ENCODE data around the gene NAA16.
"Not testable (repeated sequence)": the region's sequence is repeated elsewhere in the genome, so short reads cannot be mapped to it uniquely, and the experiment has no call there.

Gene NAA16

DNA sequence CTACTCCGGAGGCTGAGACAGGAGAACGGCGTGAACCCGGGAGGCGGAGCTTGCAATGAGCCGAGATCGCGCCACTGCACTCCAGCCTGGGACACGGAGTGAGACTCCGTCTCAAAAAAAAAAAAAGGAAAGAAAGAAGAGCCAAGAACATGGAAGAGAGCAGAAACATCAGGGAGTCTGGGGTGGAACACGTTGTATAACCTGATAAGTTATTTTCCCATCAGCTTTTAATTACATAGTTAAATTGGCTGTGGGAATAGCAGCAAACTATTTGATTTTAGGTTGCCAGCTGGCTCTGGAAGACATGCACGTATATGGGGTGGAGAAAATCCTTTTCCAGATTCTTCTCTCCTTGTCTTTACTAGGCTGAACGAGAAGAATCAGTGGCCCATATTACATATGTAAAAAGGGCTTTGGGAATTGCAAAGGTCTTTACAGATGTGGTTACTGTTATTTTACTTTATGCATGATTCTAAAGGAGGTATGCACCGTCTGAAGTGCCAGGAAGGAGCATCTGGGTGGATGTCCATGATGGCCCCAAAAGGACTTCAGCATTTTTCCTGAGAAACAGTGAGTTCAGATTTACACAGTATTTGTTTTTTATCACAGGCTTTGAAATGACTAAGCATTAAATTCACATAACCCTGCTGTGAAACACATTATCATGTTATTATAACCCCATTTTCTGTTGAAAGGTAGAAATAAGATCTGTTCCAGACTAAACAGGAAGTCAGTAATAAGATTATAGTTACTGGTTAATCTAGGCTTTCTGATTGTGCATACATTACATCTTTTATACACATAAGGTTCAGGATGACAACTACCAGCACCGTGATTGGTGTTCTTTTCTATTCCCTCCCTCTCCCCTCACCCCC is 4.6 kb upstream of the NAA16 start:
- no peak for DNase-seq

- DNase-seq = no peak
Measured at GRCh38 chr13:41307884-41308640, 3.0 kb upstream of the NAA16 start.

- DNase-seq = peak; percentile 65
Measured at GRCh38 chr13:41311406-41312175, 524 bp downstream of the NAA16 start.

- DNase-seq = no peak
Measured at GRCh38 chr13:41312176-41312500, 1.1 kb downstream of the NAA16 start.

GRCh38 chr13:41313117-41313516 is 2.0 kb downstream of the NAA16 start:
- no peak for DNase-seq

- DNase-seq = no peak
Measured at GRCh38 chr13:41313659-41314197, 2.7 kb downstream of the NAA16 start.

DNA sequence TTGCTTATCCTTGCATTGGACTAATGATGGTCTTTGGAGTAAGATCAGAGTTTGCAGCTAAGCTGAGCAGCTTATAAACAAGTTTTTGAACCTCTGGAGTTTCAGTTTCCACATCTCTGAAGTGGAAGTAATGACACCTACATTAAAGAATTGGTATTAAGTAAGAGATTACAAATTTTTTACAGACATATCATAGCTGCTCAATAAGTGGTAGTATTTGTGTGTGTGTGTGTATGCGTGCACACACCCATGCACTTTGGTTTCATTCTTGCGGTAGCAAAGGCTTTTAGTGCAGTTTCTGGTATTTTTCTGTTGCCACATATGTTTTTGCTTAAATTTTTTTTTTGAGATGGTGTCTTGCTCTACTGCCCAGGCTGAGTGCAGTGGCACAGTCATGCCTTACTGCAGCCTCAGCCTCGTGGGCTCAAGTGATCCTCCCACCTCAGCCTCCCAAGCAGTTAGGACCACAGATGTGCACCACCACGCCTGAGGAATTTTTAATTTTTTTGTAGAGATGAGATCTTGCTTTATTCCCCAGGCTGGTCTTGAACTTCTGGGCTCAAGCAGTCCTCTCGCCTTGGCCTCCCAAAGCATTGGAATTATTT is 4.5 kb downstream of the NAA16 start:
- DNase-seq = no peak

DNA sequence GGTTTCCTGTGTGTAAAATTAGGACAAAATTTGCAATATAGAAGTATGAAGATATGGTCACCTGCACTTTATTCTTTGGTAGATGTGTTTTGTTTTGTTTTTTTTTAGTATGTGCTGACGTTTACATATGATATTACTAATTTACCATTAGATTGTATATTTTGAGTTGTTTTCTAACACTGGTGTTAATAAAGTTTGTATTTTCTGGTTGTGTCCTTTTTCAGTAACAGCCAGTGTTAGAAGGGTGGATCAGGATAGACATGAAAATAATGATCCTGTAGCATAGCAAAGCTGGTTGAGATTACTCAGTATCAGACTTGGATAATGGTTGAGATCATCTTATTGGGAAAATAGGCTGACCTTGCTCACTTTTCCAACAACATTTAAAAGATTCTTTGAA is 6.2 kb downstream of the NAA16 start:
- no peak for DNase-seq

- DNase-seq = no peak
Measured at GRCh38 chr13:41325752-41326151, 14.7 kb downstream of the NAA16 start.

DNA sequence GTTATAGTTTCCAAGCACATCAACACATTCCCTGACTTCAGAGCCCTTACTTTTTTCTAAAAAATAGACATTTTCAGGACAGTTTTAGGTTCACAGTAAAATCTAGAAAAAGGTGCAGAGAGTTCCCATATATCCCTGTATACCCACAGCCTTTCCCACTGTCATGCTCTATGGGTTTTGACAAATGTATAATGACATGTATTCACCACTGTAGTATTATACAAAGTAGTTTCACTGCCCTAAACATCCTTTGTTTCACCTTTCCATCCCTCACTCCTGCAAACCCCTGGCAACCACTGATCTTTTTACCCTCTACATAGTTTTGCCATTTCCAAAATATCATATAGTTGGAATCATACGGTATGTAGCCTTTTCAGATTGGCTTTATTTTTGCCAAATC is 15.6 kb downstream of the NAA16 start:
- DNase-seq = no peak

DNA sequence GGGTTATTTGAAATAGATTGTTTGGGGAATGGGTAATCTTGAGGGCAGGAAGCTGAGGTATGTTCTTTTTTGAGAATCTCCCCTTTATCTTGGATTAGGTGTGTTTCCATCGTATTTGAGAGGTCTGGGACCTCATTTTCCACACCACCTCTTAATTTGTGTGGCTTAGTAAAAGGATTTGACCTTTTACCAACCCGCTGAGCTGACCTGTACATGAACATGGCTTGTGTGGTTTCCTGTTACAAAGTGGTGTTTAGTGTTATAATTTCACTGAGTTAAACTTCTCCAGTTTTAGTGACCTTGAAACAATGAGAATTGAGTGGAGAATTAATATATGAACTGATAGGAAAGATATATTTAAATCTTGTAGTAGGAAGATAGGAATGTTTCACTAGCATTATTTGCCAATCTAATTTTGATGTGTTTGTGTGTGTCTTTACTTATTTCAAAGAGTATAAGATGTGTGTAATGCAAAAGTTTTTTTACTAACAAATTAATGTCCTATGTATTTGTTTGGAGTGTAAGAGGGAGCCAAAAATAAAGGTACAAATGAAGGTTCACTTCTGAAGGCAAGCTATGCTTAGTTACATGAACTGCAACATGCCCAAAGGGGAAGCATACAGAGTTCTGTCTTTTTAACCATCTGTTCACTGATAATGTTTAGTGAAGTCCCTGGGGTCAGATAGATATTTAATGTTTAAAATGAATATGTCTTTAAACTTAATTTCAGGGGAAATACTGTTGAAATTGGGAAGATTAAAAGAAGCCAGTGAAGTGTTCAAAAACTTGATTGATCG is 17.1 kb downstream of the NAA16 start:
- DNase-seq = no peak

DNA sequence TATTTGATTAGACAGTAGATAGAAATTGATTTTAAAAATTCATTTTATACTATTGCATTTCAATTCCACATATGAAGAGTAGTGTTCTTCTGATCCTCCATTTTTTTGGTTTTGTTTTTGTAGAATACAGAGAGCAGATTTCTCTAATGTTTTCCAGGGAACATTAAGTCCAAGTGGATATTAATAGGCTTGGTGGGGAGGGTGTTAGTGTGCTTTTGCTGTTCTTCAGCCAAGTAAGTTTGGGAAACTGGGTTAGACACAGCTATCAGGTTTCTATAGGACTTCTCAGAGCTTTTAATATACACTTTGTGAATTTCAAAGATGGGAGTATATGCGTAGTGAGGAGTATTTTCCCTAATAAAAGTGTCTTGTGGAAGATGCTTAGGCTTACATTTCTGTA is 21.8 kb downstream of the NAA16 start:
- DNase-seq = no peak

GRCh38 chr13:41334810-41335209 is 23.7 kb downstream of the NAA16 start:
- no peak for DNase-seq

DNA sequence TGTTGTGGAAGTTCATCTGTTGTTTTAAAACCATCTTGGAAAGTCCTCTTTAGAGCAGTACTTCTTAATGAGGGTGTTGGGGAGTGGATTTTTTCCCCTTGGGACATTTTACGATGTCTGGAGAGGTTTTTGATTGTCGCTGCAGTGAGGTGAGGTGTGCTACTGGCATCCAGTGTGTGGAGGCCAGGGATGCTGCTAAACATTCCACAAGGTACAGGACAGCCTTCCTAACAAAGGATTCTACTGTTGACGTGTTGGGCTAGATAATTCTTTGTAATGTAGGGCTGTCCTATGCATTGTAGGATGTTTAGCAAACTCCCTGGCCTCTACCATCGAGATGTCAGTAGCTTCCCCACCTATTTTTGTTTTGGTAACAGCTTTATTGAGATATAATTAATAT is 33.3 kb downstream of the NAA16 start:
- no peak for DNase-seq

- no peak for DNase-seq
Measured at GRCh38 chr13:41345165-41345913, 34.3 kb downstream of the NAA16 start.

- DNase-seq = no peak
Measured at GRCh38 chr13:41345914-41346589, 35.0 kb downstream of the NAA16 start.

GRCh38 chr13:41352935-41353840 is 42.1 kb downstream of the NAA16 start:
- no peak for DNase-seq

- no peak for DNase-seq
Measured at GRCh38 chr13:41354416-41354815, 43.3 kb downstream of the NAA16 start.

DNA sequence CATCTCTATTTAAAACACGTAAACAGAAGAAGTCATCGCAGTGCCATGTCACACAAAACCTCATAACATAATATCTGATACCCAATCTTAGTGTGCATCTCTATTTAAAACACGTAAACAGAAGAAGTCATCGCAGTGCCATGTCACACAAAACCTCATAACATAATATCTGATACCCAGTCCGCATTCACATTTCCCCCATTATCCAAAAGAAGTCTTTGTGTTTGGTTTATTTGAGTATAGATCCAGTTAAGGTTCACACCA is 45.2 kb downstream of the NAA16 start:
- not testable (repeated sequence) for DNase-seq

- DNase-seq = no peak
Measured at GRCh38 chr13:41356786-41357185, 45.7 kb downstream of the NAA16 start.
